GM19035 (cell line): ENCODE measurements around the gene RAB37.

Experiments
- ATAC-seq: cut with Tn5 transposase; IDR thresholded peaks from one replicate; pipeline ENCODE4 v1.9.1; 2021; ENCODE audit not compliant: unreplicated experiment

The RAB37 gene

DNA sequence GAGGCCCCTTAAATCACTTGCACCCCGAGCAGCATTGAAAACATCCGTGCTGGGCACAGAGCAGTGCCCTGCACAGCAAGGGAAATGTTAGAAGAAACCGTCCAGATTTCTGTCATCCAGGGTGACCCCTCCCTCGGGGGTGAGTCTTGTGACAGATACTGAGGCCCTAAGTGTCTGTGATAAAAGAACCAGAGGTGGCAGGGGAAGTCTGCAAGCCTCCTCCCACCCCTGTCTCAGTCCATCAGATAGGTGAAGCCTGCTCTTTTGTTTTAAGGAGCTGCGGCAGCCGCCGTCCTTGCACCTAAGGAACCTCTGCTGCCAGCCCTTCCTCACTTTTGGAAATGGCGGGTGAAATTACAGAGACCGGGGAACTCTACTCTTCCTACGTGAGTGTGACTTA, 39.9 kb downstream of the RAB37 start:
- ATAC-seq = no peak

DNA sequence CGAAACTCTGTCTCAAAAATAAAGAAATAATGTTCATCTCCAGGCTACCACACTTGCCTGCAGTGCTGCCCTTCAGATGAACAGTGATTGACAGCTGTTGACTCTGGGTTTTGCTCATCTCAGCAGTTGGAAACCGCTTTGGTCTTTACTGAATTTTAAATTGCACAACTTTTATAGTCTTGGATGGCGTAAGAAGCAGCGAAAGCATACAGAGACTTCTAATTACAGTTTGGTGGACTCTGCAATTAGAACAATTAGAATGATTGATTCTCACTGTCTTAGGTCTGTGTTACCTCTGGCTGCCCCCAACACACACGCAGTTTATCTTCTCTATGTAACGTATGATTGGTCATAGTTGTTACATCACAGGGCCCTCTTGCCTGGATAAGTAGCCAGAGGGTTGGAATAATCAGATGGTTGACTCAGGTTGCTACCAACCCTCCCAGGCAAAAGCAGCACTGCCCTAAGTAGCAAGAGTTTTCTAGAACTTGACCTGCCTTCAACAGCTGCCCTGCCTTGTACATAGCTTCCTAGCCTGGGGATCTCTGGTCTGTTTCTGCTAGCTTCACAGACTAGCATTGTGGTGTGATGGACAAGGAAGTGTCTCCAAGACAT, 41.0 kb downstream of the RAB37 start:
- ATAC-seq = no peak

DNA sequence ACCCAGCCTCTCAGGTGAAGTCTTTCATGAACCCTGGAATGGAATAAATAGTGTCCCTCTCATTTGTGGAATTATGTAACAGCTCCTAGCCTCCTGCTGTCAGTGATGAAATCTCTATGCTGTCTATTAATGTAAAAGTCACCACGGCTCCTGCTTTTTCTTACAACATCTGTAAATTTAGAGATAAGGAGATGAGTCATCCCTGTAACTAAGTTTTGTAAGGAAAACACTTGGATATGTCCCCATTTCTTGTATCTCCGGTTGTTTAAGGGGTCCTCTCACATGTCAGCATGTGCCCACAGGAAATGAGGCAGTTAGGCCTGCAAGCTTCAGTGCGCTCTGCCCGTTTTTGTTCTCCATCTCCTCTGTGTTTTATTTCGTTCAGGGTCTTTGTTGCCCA, 41.9 kb downstream of the RAB37 start:
- ATAC-seq = no peak

DNA sequence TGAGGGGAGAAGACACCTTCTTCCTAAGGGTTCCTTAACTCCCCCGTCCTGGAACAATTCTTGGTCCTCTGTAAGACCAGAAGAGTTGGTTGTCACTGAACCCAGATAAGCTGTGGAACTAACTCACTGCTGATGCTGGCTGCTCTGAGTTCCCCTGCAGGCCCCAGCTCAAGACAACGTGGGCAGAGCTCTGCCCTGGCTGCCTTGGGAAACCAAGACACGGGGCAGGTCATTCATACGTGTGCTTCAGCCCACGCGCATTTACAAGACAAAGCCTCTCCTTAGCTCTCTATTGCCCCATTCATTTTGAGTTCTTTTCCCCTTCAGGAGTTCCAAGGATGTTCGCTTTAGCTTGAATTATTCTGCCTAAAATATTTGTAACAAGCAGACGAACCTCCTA, 42.4 kb downstream of the RAB37 start:
- no peak for ATAC-seq

DNA sequence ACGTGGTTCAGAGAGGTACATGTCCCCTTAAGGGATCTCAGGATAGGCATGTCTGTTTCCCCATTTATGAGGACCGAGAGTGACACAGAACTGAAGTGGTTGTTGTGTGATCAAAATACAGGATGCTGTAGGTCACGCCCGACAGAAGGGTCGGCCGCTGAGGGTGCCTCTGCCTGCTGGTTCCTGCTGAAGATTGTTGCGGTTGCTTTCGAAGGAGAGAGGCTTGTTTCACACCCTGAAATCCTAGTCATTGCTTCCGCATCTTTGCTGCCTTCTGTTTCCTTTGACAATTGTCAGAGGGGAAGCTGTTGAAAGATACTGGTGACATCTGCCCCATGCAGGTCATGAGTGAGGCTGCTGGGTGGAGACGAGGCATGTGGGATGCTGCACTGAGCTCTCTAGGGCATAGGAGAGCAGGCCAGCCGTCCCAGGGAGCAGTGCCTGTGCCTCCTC, 42.9 kb downstream of the RAB37 start:
- ATAC-seq = peak; percentile 40

DNA sequence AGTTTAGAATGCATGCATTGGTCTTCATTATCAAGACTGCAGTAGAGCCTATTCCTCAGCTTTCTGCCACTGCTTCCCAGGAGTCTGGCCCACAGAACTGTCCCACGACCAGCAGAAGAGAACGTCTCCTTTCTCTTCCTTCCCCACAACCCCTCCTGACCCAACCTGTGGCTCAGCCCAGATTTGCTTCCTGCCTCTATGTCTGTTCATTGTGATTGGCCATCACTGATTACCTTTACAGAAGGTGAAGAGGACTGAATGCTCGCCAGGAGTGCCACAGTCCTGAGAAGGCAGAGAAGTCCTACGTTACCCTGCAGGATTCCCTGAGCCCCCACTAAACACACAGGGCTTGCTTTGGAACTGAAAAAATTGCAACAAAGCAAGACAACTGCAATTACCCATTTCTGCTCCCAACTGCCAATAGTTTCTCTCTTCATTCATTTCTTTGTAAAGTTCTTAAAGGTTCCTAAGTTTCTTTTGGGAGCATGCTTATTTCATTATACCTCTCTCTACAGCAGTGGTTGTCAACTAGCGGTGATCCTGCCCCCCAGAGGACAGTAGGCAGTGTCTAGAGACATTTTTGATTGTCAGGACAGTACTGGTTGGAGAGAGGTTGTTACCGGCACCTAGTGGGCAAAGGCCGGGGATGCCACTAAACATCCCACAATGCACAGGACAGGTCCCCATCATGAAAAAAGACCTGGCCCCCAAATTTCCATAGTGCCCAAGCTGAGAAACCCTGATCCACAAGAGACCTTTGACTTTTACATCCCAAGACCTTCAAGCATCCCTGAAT, 43.6 kb downstream of the RAB37 start:
- ATAC-seq = no peak

DNA sequence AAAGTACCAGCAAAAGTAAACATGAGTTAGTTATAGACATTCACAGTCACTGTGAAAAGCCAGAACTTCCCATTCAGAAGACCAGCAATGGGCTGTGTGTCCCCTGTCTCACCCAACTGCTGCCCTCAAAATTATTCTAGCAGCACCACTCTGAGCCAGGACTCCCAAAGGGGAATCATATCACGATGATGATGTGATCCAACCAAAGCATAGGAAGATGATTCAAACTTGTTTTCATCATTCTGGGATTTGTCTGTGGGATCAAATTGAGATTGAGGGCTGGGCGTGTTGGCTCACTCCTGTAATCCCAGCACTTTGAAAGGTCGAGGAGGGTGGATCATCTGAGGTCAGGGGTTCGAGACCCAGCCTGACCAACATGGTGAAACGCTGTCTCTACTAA, 45.5 kb downstream of the RAB37 start:
- ATAC-seq = no peak

DNA sequence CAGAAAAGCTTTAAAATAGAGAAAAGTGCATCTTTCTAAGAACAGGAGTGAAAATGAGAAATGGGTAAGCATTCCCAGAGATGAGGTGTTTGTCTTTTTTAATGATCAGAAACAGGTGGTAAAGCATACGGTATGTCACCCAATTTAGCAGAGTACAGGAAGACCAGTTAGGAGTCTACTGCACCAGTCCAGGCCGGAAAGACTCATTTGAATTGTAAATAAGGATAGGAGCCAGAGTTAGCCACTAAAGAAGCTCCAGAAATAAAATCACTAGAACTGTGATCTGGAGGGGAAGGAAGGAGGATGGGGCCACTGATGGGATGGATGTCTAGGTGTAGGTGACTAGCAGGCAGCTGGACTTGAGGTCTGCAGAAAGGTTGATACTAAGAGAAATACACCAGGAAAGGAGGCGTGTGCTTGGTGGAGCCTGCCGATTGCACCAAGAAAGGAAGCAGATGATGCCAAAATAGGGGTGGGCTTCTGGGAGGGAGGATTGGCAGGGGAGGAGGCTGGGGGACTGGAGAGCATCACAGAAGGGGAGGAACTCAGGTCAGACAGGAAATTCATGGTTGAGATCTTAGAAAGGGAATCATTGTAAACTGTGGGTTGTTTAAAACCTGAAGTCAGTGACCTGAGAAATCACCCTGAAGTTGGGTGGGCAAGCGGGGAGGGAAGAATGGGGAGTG, 47.2 kb downstream of the RAB37 start:
- no peak for ATAC-seq

DNA sequence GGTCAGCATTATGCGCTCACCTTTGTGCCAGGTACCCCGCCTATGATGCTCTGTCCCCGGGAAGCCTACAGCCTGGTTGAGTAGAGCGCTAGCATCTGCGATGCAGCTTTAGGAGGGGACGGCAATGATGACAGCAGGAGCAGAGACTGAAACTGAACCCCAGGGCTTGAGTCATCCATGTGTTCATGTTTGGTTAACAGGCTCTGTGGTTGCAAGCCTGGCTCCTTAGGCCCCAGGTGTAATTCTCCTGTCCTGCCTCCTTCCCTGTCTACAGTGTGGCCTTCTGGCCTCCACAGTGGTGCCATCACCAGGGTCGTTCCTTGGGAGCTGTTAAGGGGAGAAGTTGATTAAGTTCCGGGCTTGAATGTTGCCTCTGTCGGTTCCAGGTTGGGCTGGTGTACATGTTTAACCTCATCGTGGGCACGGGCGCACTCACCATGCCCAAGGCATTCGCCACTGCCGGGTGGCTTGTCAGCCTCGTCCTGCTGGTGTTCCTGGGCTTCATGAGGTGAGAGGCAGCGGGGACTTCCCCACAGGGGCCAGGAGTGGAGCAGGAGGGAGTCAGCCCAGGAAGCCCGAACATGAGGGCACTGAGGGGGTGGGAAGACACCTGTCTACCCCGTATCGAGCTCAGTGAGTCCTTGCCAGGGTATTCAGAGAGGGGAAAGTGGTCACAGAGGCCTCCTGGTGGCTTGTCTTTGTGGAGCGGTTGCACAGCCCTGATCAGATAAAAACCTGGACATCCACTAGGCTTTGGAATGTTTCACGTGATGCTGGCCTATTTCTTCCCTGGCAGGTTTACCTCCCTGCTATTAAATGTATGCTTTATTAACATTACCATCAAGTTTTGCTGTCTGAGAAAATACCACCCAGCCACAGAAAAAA, 48.3 kb downstream of the RAB37 start:
- no peak for ATAC-seq

DNA sequence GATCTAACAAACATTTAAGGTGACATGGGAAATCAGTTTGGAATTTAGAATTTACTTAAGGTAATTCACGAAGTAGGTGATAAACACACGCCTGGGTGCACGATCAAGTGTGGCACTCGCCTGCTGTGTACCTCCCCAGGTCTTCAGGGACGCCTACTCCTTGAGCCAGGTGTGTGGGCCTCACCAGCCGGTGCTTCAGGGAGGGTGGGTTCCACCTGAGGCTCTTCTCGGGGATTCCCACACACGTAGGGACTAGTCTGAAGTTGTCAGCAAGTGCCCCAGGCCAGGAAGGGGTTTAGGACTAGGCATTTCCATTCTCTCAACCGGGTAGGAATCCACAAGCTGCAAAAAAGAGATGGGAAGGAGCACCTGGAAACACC, 48.9 kb downstream of the RAB37 start:
- no peak for ATAC-seq

DNA sequence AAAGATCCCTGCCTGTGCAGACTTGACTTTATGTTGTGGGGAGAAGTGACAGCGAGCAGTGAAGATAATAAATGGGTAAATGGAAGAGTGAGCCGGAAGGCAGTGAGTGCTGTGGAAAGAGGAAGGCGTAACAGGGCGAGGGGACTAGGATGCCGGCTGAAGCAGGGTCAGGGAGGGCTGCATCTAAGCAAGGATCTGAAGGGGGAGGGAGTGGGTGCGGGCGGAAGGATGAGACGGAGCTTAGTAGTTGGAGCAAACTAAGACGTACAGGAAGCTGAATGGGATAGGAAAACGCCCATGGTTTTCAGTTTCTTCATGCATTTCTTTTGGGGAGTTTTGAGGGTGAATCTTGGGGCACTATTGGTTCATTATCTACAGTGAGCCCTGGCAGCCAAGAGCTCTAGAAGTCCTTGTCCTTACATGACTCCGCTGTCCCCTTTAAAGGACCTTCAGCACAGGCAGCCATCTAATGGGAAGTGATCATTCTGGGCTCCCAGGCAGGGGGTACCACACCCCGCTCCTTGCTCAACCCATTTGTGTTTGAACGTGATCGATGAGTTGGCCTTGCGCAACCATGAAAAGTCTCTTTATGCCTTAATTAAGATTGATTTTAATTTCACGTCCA, 49.5 kb downstream of the RAB37 start:
- no peak for ATAC-seq

DNA sequence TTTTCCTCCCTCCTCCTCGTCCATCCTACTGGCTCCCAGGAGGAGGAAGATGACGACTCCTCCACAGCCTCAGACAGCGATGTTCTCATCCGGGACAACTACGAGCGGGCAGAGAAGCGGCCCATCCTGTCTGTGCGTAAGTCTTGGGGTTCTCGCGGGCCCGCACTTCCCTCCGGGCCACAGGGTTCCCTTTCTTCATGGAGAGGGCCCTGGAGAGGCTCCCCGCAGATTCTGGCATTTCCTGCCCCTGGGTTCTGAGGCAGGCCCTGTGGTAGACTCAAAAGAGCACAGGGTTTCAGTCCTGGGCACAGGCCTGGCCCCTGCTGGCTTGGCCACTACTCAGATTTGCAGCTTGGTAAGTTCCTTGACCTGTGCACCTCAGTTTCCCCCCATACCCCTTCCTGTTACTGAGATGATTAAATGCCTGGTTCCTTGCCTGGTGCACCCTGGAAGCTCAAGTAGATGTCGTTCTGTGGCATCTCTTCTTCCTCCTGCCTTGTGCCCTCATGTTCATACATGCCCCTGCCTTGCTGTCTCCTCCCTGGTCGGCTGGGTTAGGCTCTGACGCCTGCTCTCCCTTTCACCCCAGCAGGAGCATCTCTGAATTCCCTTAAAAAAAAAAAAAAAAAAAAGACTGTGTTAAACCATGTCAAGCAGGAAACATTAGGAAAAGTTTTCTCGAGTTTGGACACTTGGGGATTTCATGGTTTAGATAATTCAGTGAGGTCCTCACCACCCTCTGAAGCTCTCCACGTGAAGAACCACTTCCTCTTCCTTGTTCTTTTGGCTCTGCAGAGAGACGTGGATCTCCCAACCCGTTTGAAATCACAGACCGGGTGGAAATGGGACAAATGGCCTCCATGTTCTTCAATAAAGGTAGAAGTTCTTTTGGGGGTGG, 53.4 kb downstream of the RAB37 start:
- ATAC-seq = no peak

DNA sequence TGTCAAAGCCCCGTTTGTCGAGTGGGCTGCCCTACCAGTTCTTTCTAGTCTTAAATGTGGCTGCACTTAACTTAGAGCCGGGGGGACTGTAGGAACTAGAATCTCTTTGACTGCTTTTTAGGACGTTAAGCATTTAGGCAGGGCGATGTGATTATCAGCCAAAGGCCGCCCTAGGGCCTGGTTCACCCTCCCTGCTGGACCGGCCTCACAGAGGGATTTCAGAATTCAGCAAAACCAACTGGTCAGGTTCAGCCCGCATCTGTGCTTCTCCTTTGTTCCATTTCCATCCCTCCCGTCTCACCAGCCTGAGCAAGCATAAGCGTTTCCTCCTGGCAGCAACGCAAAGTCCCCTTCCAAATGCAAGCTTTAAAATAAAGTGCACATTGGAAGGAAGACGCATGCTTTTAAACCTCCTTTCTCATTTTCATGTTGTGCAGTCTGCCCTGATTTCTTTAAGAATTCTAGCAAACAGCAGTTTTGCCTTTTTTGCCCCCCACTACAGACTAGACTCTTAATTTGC, 55.6 kb downstream of the RAB37 start:
- no peak for ATAC-seq

DNA sequence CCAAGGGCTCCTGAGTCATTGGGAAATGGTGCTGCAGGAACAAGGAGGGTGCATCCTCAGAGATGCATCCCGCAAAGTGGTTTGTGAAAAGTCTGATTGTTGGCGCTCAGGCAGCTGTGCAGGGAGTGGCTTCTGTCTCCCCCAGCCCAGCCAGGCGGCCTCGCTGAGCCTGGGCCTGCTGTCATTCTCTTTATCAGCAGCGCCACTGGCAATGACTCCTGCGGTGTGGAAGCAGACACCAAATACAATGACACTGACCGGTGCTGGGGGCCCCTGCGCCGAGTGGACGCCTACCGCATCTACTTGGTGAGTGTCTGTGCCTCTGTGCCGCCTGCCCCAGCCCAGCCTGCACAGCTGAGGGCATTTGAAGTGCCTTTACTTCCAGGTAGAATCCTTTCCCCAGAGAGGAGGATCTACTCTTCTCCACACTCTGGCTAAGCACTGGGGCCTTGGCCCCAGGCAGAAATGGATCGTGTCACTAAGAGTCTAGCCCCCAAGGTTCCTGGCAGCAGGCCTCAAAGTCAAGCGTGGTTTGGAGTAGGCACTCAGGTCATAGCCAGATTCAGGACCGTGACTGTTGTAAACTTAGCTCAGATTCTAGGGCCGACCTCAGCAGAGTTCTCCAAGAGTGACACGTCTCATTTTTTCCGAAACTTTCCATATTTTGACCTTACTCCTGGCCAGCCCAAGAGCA, 58.4 kb downstream of the RAB37 start:
- no peak for ATAC-seq

DNA sequence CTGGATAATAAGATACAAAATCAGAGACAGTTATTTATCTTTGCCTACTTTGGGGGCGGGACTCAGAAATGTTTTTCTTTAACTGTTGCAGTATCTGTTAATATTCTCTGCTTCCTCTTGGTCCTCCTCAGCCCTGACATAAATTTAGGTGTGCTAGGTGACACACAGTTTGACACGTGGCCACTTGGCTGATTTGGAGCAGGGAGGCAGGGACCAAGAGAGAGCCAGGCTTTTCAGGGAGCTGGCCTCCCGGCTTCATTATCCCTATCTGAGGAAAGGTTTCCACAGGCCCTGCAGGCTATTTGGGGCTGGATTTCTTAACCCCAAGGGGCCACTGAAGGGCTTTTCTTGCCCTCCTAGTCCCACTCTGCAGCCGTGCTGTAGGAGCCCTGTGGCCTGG, 59.2 kb downstream of the RAB37 start:
- ATAC-seq = no peak

DNA sequence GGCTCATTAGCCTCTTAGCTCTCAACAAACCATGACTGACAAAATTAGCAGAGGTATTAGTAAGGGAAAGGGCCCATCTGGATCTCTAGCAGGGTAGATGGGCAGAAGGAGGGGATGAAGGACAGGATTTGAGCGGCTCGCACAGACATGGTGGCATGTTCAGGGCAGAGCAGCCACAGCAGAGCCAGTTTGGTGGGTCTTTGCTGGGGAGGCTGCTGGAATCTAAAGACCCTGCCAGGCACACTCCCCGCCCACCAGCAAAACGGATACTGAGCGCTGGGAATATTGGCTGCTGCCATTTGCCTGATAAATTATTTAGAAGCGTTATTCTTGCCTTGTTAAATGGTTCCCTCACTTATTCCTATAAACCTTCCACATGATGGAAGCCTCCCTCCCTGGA, 59.8 kb downstream of the RAB37 start:
- ATAC-seq = no peak
